A673 (cell line): ENCODE measurements around the gene TFAP2C. TPM values are rescaled to one million over a fixed set of nuclear protein-coding genes. Genes with fewer than 3 reads are reported as not detected.

Source experiments
- BruUV-seq: library from RNA; stranded (reverse); fragments of 400-500 nt; replicated peaks from 2 replicates; lab custom pipeline; 2021; lab: Mats Ljungman, UMichigan
- CTCF ChIA-PET: fragments of 300-600 bp; sonication (Branson Sonifier 250); formaldehyde crosslinking; loops from one replicate; lab custom pipeline; 2022; ENCODE audit warnings: antibody characterized with exemption; lab: Charles Lee
- POLR2A ChIA-PET: fragments of 300-600 bp; sonication (Branson Sonifier 250); formaldehyde crosslinking; loops from one replicate; lab custom pipeline; 2022; ENCODE audit warnings: antibody characterized with exemption; ENCODE audit not compliant: low non-redundant PET; lab: Charles Lee
- DNase-seq: peaks from one replicate; pipeline ENCODE4 v3.0.0-alpha.2; 2015; ENCODE audit warnings: low spot score
- H3K27ac ChIP-seq: fragments of 200-600 bp; sonication (generic); 2 replicates; pipeline ENCODE4 v1.5.1; 2016; ENCODE audit warnings: mixed run types, low read depth, mild to moderate bottlenecking, mixed read lengths, antibody characterized with exemption, low read length; ENCODE audit not compliant: poor library complexity, severe bottlenecking
- H3K27me3 ChIP-seq: fragments of 200-600 bp; sonication (generic); replicated peaks from 2 replicates; pipeline ENCODE4 v1.6.1; 2017; ENCODE audit warnings: mixed run types, low read depth, mild to moderate bottlenecking, mixed read lengths, antibody characterized with exemption, low read length; ENCODE audit not compliant: insufficient read depth, poor library complexity
- H3K36me3 ChIP-seq: fragments of 200-600 bp; sonication (generic); 2 replicates; pipeline ENCODE4 v1.6.1; 2016; ENCODE audit warnings: mixed run types, mild to moderate bottlenecking, mixed read lengths, antibody characterized with exemption, low read length; ENCODE audit not compliant: insufficient read depth, poor library complexity, severe bottlenecking
- H3K4me1 ChIP-seq: fragments of 200-600 bp; sonication (generic); 2 replicates; pipeline ENCODE4 v1.6.1; 2017; ENCODE audit warnings: mixed run types, mild to moderate bottlenecking, mixed read lengths, antibody characterized with exemption, low read length; ENCODE audit not compliant: insufficient read depth, poor library complexity, severe bottlenecking
- H3K4me3 ChIP-seq: fragments of 200-600 bp; sonication (generic); 2 replicates; pipeline ENCODE4 v1.5.1; 2016; ENCODE audit warnings: low read depth, mixed run types, mild to moderate bottlenecking, mixed read lengths, low read length; ENCODE audit not compliant: poor library complexity, severe bottlenecking
- H3K9me3 ChIP-seq: fragments of 200-600 bp; sonication (generic); 2 replicates; pipeline ENCODE4 v1.6.1; 2016; ENCODE audit warnings: mixed run types, low read depth, mild to moderate bottlenecking, mixed read lengths, antibody characterized with exemption, low read length; ENCODE audit not compliant: poor library complexity, severe bottlenecking
- EZH2 ChIP-seq: fragments of 200-600 bp; sonication (generic); IDR thresholded peaks from 2 replicates; pipeline ENCODE4 v1.6.1; 2017; ENCODE audit warnings: borderline replicate concordance, low read depth, mild to moderate bottlenecking, mixed read lengths, antibody characterized with exemption, low read length; ENCODE audit not compliant: poor library complexity, severe bottlenecking
- intact Hi-C: fragments of 100-400 bp; cut with micrococcal nuclease; formaldehyde crosslinking; loops from one replicate; pipeline ENCODE4 v1.10.0; 2022; ENCODE audit not compliant: unreplicated experiment
- total RNA-seq: library from RNA; stranded (reverse); gene quantifications from 2 replicates; pipeline ENCODE4 v1.2.3, GENCODE V29; 2021
- TF ChIP-seq, protein P1 (sequence below): fragments of 300-800, 200-600 bp; sonication (generic); conservative IDR thresholded peaks from 2 replicates; pipeline ENCODE4 v1.5.1; 2017; ENCODE audit warnings: low read depth, mild to moderate bottlenecking, antibody characterized with exemption, low read length, moderate library complexity, mixed read lengths

TFAP2C gene
- total RNA-seq, 1 experiment from 2014 or later = 0.11 TPM

GRCh38 chr20:56627122-56628014 is 1.7 kb upstream of the TFAP2C start:
- intact Hi-C loops = loop anchor here (2.0 to 5.0 kb wide), 2 partner anchors 75 to 433 kb away; no protein-coding TSS in a partner anchor
- ChIA-PET CTCF (no interaction called here), POLR2A (no interaction called here)
- no peak overlapping the region for H3K27ac ChIP-seq
- BruUV-seq = no TSS peak
- peaks cover 84% of the 10 kb centered on the region for H3K27me3 ChIP-seq
- H3K9me3 ChIP-seq = no peaks in the 10 kb centered on the region
- H3K4me1 ChIP-seq = peaks cover 13% of the 10 kb centered on the region
- H3K36me3 ChIP-seq = no peaks in the 10 kb centered on the region
- no peak for DNase-seq
- TF ChIP-seq EZH2 = peak; percentile 78
- TF ChIP-seq, protein P1, sequence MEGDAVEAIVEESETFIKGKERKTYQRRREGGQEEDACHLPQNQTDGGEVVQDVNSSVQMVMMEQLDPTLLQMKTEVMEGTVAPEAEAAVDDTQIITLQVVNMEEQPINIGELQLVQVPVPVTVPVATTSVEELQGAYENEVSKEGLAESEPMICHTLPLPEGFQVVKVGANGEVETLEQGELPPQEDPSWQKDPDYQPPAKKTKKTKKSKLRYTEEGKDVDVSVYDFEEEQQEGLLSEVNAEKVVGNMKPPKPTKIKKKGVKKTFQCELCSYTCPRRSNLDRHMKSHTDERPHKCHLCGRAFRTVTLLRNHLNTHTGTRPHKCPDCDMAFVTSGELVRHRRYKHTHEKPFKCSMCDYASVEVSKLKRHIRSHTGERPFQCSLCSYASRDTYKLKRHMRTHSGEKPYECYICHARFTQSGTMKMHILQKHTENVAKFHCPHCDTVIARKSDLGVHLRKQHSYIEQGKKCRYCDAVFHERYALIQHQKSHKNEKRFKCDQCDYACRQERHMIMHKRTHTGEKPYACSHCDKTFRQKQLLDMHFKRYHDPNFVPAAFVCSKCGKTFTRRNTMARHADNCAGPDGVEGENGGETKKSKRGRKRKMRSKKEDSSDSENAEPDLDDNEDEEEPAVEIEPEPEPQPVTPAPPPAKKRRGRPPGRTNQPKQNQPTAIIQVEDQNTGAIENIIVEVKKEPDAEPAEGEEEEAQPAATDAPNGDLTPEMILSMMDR = no peak
- no peak overlapping the region for H3K4me3 ChIP-seq

DNA sequence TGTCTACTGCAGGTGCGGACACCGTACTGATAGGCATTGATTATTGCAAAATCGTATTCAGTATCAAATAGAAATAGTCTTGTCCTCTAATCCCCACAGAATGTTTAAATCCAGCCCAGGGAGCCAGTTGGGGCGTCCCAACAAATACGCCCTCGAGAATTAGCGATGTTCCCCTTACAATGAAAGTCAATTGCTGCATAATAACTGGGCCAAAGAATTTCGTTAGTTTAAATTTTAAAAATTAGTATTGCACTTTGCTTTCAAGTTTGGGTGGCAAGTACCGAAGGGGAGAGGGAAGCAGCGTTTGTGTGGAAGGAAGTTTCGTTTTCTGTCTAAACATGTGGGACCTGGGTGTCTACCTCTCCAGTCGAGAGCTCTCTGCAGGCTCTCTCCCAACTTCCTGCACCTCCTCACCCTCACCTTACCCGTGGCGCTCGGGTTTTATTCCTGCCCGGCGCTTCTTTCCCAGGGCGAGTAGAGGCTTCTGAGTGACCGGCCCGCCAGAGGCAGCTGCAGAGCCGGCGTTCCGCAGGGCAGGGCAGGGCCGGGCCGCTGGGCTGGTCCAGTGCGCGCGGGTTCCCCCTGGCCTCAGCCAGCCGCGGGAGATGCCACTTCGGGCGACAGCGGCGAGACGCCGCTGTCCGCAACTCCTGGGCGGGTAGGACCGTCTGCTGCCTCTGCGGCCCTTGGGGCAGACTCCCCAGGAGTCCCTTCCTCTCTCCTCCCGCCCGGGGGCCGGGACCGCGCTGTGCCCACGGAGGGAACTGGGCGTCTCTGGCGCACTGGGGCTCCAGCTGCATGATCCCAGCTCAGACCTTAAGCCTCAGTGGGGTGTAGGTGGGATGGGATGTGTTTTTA is 862 bp upstream of the TFAP2C start:
- Histone ChIP-seq H3K4me3 (no peak overlapping the region), H3K27ac (no peak overlapping the region), H3K9me3 (no peaks in the 10 kb centered on the region), H3K27me3 (peaks cover 92% of the 10 kb centered on the region), H3K4me1 (peaks cover 13% of the 10 kb centered on the region), H3K36me3 (no peaks in the 10 kb centered on the region)
- intact Hi-C loops = loop anchor here (2.0 to 5.0 kb wide), 2 partner anchors 76 to 433 kb away; no protein-coding TSS in a partner anchor
- ChIA-PET CTCF (no interaction called here), POLR2A (no interaction called here)
- no peak for DNase-seq
- TF ChIP-seq, protein P1 = no peak
- TF ChIP-seq EZH2 = no peak
- no TSS peak for BruUV-seq

DNA sequence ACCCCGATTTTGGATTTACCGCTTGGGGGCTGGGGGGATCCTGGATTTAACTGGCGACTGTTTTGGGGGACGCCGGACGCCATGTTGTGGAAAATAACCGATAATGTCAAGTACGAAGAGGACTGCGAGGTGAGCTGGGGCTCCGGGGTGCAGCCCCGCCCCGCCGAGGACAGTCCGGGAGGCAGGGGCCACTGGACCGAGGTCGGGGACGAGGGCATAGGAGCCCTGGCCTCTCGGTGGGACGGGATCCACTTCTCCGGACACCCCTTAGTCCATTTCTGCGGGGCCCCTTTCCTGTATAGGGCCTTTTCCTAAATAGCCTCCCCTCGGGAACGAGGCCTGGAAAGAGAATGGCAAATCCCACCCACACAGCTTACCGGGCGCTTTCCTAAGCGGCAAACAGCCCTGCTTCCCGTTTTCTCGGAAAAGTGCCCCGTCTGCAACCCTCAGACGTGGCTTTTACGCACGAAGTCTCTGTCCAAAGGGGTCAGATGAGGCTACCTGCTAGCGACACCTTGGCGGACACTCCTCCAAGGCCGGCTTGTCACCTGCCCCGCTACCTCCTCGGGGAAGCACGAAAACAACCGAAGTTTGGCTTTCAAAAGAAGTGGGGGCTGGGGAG is 469 bp downstream of the TFAP2C start:
- H3K27ac ChIP-seq = no peak overlapping the region
- no TSS peak for BruUV-seq
- H3K9me3 ChIP-seq = no peaks in the 10 kb centered on the region
- H3K4me1 ChIP-seq = peaks cover 13% of the 10 kb centered on the region
- peak overlapping the region; percentile 38 for H3K4me3 ChIP-seq
- DNase-seq = no peak
- peaks cover 100% of the 10 kb centered on the region for H3K27me3 ChIP-seq
- ChIA-PET CTCF (interaction anchor here (0.9 to 1.1 kb wide), 2 partner anchors 8 to 344 kb away, joined by 3 read pairs; no protein-coding TSS in a partner anchor), POLR2A (no interaction called here)
- H3K36me3 ChIP-seq = no peaks in the 10 kb centered on the region
- intact Hi-C loops = loop anchor here (2.0 to 10.0 kb wide), 3 partner anchors 77 to 431 kb away; no protein-coding TSS in a partner anchor
- TF ChIP-seq, protein P1 = no peak
- peak; percentile 18 for TF ChIP-seq EZH2
